HepG2 (cell line): ENCODE data around the gene WDR35. TPM values are rescaled to one million over a fixed set of nuclear protein-coding genes. Genes with fewer than 3 reads are reported as not detected.

ENCODE experiments used
- ATAC-seq: fragments of 200-7000 bp; cut with Tn5 transposase; 3 replicates; pipeline ENCODE4 v1.9.1; 2020; ENCODE audit warnings: mild to moderate bottlenecking, moderate library complexity
- BruUV-seq: library from RNA; stranded (reverse); fragments of 400-500 nt; replicated peaks from 2 replicates; lab custom pipeline; 2021; lab: Mats Ljungman, UMichigan
- CTCF ChIA-PET: fragments of 300-600 bp; formaldehyde crosslinking; extraction: SDS; loops from one replicate; lab custom pipeline; 2021; ENCODE audit warnings: low total read pairs, inconsistent platforms, low intra/inter-chr PET ratio; lab: Yijun Ruan, JAX
- POLR2A ChIA-PET: fragments of 350-600 bp; sonication (Branson Sonifier 250); formaldehyde crosslinking; loops from one replicate; lab custom pipeline; 2020; ENCODE audit warnings: antibody characterized with exemption, inconsistent platforms; lab: Yijun Ruan, JAX
- DNase-seq: peaks from one replicate; pipeline ENCODE4 v3.0.0-alpha.2; 2015; ENCODE audit warnings: low spot score
- FAIRE-seq: peaks from 3 replicates; lab custom pipeline; 2011; peaks lifted over from hg19 to GRCh38; lab: Jason Lieb, UNC
- H2AFZ ChIP-seq: one replicate; pipeline ENCODE4 v1.6.1; 2011; ENCODE audit warnings: low read length, inconsistent platforms
- H3K27ac ChIP-seq: fragments of 300-600 bp; 3 replicates; pipeline ENCODE4 v1.8.0; 2011; ENCODE audit warnings: mixed run types, mild to moderate bottlenecking, mixed read lengths, low read length, inconsistent platforms; ENCODE audit not compliant: insufficient read depth; ENCODE audit errors: extremely low read length
- H3K27me3 ChIP-seq, 2 experiments: fragments of 200-600 bp in 1 of 2; 2 replicates in 1 of 2; 3 replicates in 1 of 2; pipeline versions ENCODE4 v1.6.0 to v1.8.0; 2011; ENCODE audit warnings: low read length in 2 of 2, mild to moderate bottlenecking in 2 of 2, moderate library complexity in 2 of 2, inconsistent platforms in 1 of 2; ENCODE audit not compliant: insufficient read depth in 2 of 2, control insufficient read depth in 1 of 2
- H3K36me3 ChIP-seq, 2 experiments: fragments of 200-600 bp in 1 of 2; replicated peaks in 1 of 2; 2 replicates in 1 of 2; 3 replicates in 1 of 2; pipeline versions ENCODE4 v1.5.1 to v1.8.0; 2011; ENCODE audit warnings: low read length in 2 of 2, inconsistent platforms in 1 of 2; ENCODE audit not compliant: insufficient read depth in 2 of 2, control insufficient read depth in 1 of 2
- H3K4me1 ChIP-seq: 2 replicates; pipeline ENCODE4 v1.5.1; 2012; ENCODE audit warnings: low read length, inconsistent platforms; ENCODE audit not compliant: insufficient read depth
- H3K4me2 ChIP-seq: 2 replicates; pipeline ENCODE4 v1.6.0; 2011; ENCODE audit warnings: low read depth, low read length, inconsistent platforms
- H3K4me3 ChIP-seq, 3 experiments: fragments of 200-600 bp in 1 of 3; sonication (generic), shearing (Covaris generic) in 1 of 3; replicated peaks in 1 of 3; 2 replicates each; pipeline ENCODE4 v1.5.1; 2011 to 2016; ENCODE audit warnings: low read length in 3 of 3, inconsistent platforms in 2 of 3, low read depth in 2 of 3, mild to moderate bottlenecking in 2 of 3, control low read depth in 1 of 3, mixed read lengths in 1 of 3; ENCODE audit not compliant: insufficient read depth in 1 of 3
- H3K79me2 ChIP-seq: one replicate; pipeline ENCODE4 v1.6.1; 2011; ENCODE audit warnings: low read length, inconsistent platforms; ENCODE audit not compliant: insufficient read depth
- H3K9ac ChIP-seq: 2 replicates; pipeline ENCODE4 v1.6.0; 2011; ENCODE audit warnings: mild to moderate bottlenecking, low read depth, low read length, inconsistent platforms; ENCODE audit not compliant: insufficient read depth
- H3K9me3 ChIP-seq: 2 replicates; pipeline ENCODE4 v1.5.1; 2012; ENCODE audit warnings: mild to moderate bottlenecking, low read length
- H4K20me1 ChIP-seq: 2 replicates; pipeline ENCODE4 v1.6.0; 2011; ENCODE audit warnings: inconsistent platforms, mild to moderate bottlenecking, low read length, moderate library complexity; ENCODE audit not compliant: insufficient read depth
- ATF7 ChIP-seq, 2 experiments: fragments of 450-650 bp in 1 of 2; sonication (generic) in 1 of 2; formaldehyde crosslinking in 1 of 2; IDR thresholded peaks; 2 replicates each; pipeline versions ENCODE4 v1.4.0 to v1.6.1; 2016 to 2020; ENCODE audit warnings: antibody characterized with exemption in 1 of 2, mild to moderate bottlenecking in 1 of 2, missing genetic modification reagents in 1 of 2
- POLR2G ChIP-seq: fragments of 200-400 bp; formaldehyde crosslinking; IDR thresholded peaks from 2 replicates; pipeline ENCODE4 v1.6.1; 2018; ENCODE audit warnings: mild to moderate bottlenecking, low read depth, low read length, moderate library complexity
- ZNF318 ChIP-seq: sonication (generic); formaldehyde crosslinking; IDR thresholded peaks from 2 replicates; pipeline ENCODE4 v1.4.0; 2020; ENCODE audit warnings: mild to moderate bottlenecking, missing genetic modification reagents
- ZNF468 ChIP-seq: sonication (generic); formaldehyde crosslinking; IDR thresholded peaks from 2 replicates; pipeline ENCODE4 v1.8.0; 2022; ENCODE audit warnings: mild to moderate bottlenecking, moderate library complexity, missing genetic modification reagents
- ZSCAN29 ChIP-seq: sonication (generic); formaldehyde crosslinking; conservative IDR thresholded peaks from 2 replicates; pipeline ENCODE4 v1.4.0; 2020; ENCODE audit warnings: mild to moderate bottlenecking, missing genetic modification reagents
- WGBS: methylation state at CpG from one replicate; pipeline ENCODE4 v1.1.6; 2017; ENCODE audit warnings: low lambda C conversion rate; 5-methylcytosine and 5-hydroxymethylcytosine counted together
- in situ Hi-C: cut with HindIII; loops from 2 replicates; pipeline ENCODE4 v1.10.0; 2017; ENCODE audit warnings: low pct_unique_long_range_greater_than_20kb; ENCODE audit not compliant: extremely low pct_ligation_motif_present
- intact Hi-C: fragments of 100-400 bp; cut with micrococcal nuclease; formaldehyde crosslinking; loops from one replicate; pipeline ENCODE4 v1.10.0; 2022; ENCODE audit not compliant: unreplicated experiment
- polyA plus RNA-seq, 8 experiments: library from polyadenylated mRNA; depleted of rRNA in 3 of 8; stranded (reverse) in 7 of 8; unstranded in 1 of 8; fragments of >200 nt; fragmentation: Illumina TruSeq in 4 of 8; extraction: Trizol in 4 of 8; gene quantifications; 2 replicates each; pipeline versions ENCODE4 v1.2.1 to v1.2.3, GENCODE V29; 2011 to 2016; ENCODE audit warnings: low read depth in 4 of 8, missing spikeins in 1 of 8, mixed read lengths in 1 of 8; ENCODE audit not compliant: insufficient read depth in 1 of 8
- total RNA-seq, 5 experiments: library from RNA; depleted of rRNA; stranded (reverse); fragments of >200 nt; fragmentation: Illumina TruSeq; extraction: Trizol; gene quantifications; 2 replicates each; pipeline ENCODE4 v1.2.3, GENCODE V29; 2016; ENCODE audit warnings: low read depth in 1 of 5

WDR35 gene
- total and polyA plus RNA-seq, 2 of the 13 experiments (the other 11 are each of a cell fraction or from before 2014, with no cell fraction given) = 11.1 to 19.6 TPM

GRCh38 chr2:19888831-19889230 lies 101.1 kb downstream of the WDR35 start:
- Histone ChIP-seq H3K36me3 (no peaks in the 10 kb centered on the region), H3K9ac (no peak overlapping the region), H4K20me1 (no peaks in the 10 kb centered on the region), H3K4me2 (no peak overlapping the region), H3K27ac (no peak overlapping the region), H3K27me3 (no peaks in the 10 kb centered on the region), H3K4me3 (no peak overlapping the region), H3K4me1 (peaks cover 20% of the 10 kb centered on the region), H3K79me2 (no peaks in the 10 kb centered on the region), H2AFZ (no peak overlapping the region), H3K9me3 (no peaks in the 10 kb centered on the region)
- DNase-seq = no peak
- intact Hi-C loops = no loop called here
- WGBS = 89% methylated on average over 4 of the region's 4 CpGs
- no peak for ATAC-seq
- CTCF ChIA-PET = no interaction called here
- in situ Hi-C loops = no loop called here
- BruUV-seq = no TSS peak
- TF ChIP-seq POLR2G (0 out of 2 replicates have a peak, but pooled peaks have one; percentile 29), ZSCAN29 (CRISPR knock-in tag) (no peak), ATF7 (IDR thresholded peaks at IDR 0.05) (no peak), ATF7 (CRISPR knock-in tag; IDR thresholded peaks at IDR 0.05) (no peak), ZNF468 (CRISPR knock-in tag) (no peak), ZNF318 (CRISPR knock-in tag) (no peak)
- POLR2A ChIA-PET = interaction anchor here (1.6 kb wide), 1 partner anchor 11 kb away, joined by 3 read pairs; no protein-coding TSS in a partner anchor
- FAIRE-seq = no peak
